ENCODE results near the gene CACNA1C. TPM values are rescaled to one million over a fixed set of nuclear protein-coding genes. Genes with fewer than 3 reads are reported as not detected.
"Not testable (repeated sequence)": the region's sequence is repeated elsewhere in the genome, so short reads cannot be mapped to it uniquely, and the experiment has no call there.

Gene CACNA1C
- total RNA-seq, 1 donor from 2014 or later = 102 TPM

- Histone ChIP-seq H3K4me1 (peaks cover 0 to 2% of the 10 kb centered on the region in 2 donors), H3K9me3 (no peaks in the 10 kb centered on the region), H3K4me3 (no peak overlapping the region), H3K27ac (no peak overlapping the region), H3K36me3 (peaks cover 12 to 41% of the 10 kb centered on the region in 2 donors), H3K27me3 (no peaks in the 10 kb centered on the region)
- no peak for TF ChIP-seq CTCF (IDR thresholded peaks at IDR 0.05)
- DNase-seq (ENCODE audit: low spot score in 2 of 2) = no peak
- intact Hi-C loops (cut with DNase I) = no loop called here
These were observed 434.0 kb downstream of the CACNA1C start for GRCh38 chr12:2486796-2487195.

GRCh38 chr12:2487278-2487677 is 434.5 kb downstream of the CACNA1C start:
- DNase-seq (ENCODE audit: low spot score in 2 of 2) = no peak
- Histone ChIP-seq H3K27ac (no peak overlapping the region), H3K4me1 (peaks cover 0 to 2% of the 10 kb centered on the region in 2 donors), H3K9me3 (no peaks in the 10 kb centered on the region), H3K36me3 (peaks cover 12 to 37% of the 10 kb centered on the region in 2 donors), H3K4me3 (no peak overlapping the region), H3K27me3 (no peaks in the 10 kb centered on the region)
- intact Hi-C loops (cut with DNase I) = no loop called here
- no peak for TF ChIP-seq CTCF (IDR thresholded peaks at IDR 0.05)

DNA sequence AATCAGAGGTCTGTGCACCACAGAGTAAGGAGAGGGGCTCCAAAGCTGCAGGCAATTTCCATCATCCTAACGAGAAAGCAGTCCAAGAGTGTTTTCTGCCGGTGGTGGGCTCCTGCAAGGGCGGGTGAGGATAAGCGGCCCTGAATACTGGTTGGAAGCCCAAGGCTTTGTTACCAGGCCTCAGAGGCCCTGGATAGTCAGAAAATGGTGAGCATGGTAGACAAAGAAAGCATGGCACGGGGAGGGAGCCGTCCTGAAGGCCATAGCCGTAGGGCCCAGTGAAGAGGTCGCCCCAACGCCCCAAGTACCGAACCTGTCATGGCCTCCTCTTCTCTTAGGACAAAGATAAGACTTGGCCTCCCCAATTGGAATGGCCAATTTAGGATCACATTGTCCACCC is 435.3 kb downstream of the CACNA1C start:
- Histone ChIP-seq H3K4me1 (peaks cover 0 to 2% of the 10 kb centered on the region in 2 donors), H3K36me3 (peaks cover 9 to 34% of the 10 kb centered on the region in 2 donors), H3K27ac (no peak overlapping the region), H3K9me3 (no peaks in the 10 kb centered on the region), H3K27me3 (no peaks in the 10 kb centered on the region), H3K4me3 (no peak overlapping the region)
- no peak for DNase-seq (ENCODE audit: low spot score in 2 of 2)
- intact Hi-C loops (cut with DNase I) = no loop called here
- TF ChIP-seq CTCF (IDR thresholded peaks at IDR 0.05) = no peak

DNA sequence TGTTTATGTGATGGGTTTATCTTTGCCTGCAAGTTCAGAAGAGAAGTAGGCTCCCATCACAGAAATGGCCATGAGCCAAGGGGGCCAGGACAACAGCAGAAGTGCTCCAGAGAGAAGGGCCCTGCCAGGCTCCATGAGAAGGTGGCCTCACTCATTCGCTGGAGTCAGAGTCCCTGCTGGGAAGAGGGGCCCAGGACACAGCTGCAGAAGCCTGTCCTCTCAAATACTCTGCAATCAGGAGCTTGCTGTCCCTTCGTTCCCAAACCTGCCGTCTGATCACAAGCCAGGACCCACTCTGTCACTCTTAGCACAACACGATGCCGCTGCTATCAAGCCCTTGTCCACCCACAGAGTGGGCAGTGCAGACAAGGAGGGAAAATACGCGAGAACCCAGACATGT is 435.8 kb downstream of the CACNA1C start:
- TF ChIP-seq CTCF (IDR thresholded peaks at IDR 0.05) = no peak
- H3K36me3 ChIP-seq = peaks cover 9 to 39% of the 10 kb centered on the region in 2 donors
- no peaks in the 10 kb centered on the region for H3K9me3 ChIP-seq
- no peak overlapping the region for H3K27ac ChIP-seq
- H3K4me3 ChIP-seq = no peak overlapping the region
- DNase-seq (ENCODE audit: low spot score in 2 of 2) = no peak
- H3K27me3 ChIP-seq = no peaks in the 10 kb centered on the region
- intact Hi-C loops (cut with DNase I) = no loop called here
- peaks cover 0 to 4% of the 10 kb centered on the region in 2 donors for H3K4me1 ChIP-seq

- no peak for TF ChIP-seq CTCF (IDR thresholded peaks at IDR 0.05)
- Histone ChIP-seq H3K4me1 (peaks cover 0 to 11% of the 10 kb centered on the region in 2 donors), H3K27me3 (no peaks in the 10 kb centered on the region), H3K9me3 (no peaks in the 10 kb centered on the region), H3K36me3 (peaks cover 9 to 42% of the 10 kb centered on the region in 2 donors), H3K27ac (no peak overlapping the region), H3K4me3 (no peak overlapping the region)
- DNase-seq (ENCODE audit: low spot score in 2 of 2) = no peak
- intact Hi-C loops (cut with DNase I) = no loop called here
These were observed 436.5 kb downstream of the CACNA1C start for GRCh38 chr12:2489275-2489674.

DNA sequence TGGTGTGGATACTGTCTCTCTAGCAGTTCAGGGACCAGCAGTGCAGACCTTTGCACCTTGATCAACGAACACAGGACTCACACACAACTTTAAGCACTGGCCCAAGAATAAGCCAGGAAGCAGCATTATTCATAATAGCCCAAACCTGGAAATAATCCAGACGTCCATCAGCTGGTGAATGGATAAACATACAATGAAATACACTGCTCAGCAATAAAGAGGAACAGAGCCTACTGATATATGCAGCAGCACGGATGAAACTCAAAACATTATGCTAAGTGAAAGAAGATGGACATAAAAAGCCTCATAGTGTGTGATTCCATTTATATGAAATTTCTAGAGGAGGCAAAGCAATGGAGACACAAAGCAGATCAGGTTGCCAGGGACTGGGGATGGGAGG is 438.0 kb downstream of the CACNA1C start:
- H3K27ac ChIP-seq = no peak overlapping the region
- intact Hi-C loops (cut with DNase I) = no loop called here

DNA sequence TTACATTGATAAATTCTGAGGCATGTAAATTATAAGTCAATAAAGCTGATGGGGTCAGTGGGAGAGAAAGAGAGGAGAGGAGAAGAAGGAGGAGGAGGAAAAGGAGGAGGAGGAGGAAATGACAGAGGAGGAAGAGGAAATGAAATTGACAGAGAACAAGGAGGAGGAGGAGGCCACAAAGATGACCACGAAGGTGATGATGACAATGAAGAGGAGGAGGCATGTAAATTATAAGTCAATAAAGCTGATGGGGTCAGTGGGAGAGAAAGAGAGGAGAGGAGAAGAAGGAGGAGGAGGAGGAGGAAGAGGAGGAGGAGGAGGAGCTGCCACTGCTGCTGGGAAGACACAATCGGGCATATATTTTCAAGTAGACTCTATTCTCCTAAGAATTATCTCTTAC is 438.6 kb downstream of the CACNA1C start:
- Histone ChIP-seq H3K36me3 (peaks cover 5 to 41% of the 10 kb centered on the region in 2 donors), H3K4me1 (peaks cover 0 to 16% of the 10 kb centered on the region in 2 donors)
- H3K9me3 ChIP-seq; DNase-seq (ENCODE audit: low spot score in 2 of 2); H3K4me3 ChIP-seq; H3K27me3 ChIP-seq; intact Hi-C loops (cut with DNase I); H3K27ac ChIP-seq: not testable (repeated sequence)

More for the DNA sequence above, 438.0 kb downstream of the CACNA1C start:
- Histone ChIP-seq H3K9me3 (no peaks in the 10 kb centered on the region), H3K4me3 (no peak overlapping the region), H3K27me3 (no peaks in the 10 kb centered on the region), H3K4me1 (peaks cover 0 to 16% of the 10 kb centered on the region in 2 donors), H3K36me3 (peaks cover 8 to 46% of the 10 kb centered on the region in 2 donors)
- TF ChIP-seq CTCF (IDR thresholded peaks at IDR 0.05) = no peak
- no peak for DNase-seq (ENCODE audit: low spot score in 2 of 2)
